GM11168 (cell line): Measurements from ENCODE around the gene KCNQ2.

Source experiments
- in situ Hi-C: fragments of 300-500 bp; cut with MboI; formaldehyde crosslinking; loops from one replicate; pipeline ENCODE4 v1.12.0; 2022; ENCODE audit warnings: low sequenced_read_pairs; ENCODE audit not compliant: unreplicated experiment

Gene KCNQ2

DNA sequence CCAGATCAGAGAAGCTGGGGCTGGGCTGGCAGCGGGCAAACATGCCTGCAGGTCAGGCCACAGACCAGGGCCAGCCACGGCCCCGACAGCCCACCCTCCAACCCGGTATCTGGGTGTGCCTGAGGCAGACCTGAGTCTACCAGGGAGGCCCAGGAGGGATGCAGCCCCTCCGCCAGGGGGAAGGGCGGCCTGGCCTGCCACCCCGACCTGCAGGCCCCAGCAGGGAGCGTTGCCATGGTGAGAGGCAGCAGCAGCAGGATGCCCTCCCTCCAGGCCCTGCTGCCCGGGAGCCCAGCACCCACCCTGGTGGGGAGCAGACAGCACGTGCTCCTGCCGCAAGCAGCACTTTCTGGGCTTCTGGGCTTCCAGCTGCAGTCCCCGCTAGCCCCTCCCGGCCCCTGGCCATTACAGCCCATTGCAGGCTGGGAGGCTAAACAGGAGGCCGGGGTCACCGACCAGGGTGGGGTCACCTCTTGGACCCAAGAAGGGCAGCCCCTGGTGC lies 30.3 kb upstream of the KCNQ2 start:
- in situ Hi-C loops, result no loop called here

DNA sequence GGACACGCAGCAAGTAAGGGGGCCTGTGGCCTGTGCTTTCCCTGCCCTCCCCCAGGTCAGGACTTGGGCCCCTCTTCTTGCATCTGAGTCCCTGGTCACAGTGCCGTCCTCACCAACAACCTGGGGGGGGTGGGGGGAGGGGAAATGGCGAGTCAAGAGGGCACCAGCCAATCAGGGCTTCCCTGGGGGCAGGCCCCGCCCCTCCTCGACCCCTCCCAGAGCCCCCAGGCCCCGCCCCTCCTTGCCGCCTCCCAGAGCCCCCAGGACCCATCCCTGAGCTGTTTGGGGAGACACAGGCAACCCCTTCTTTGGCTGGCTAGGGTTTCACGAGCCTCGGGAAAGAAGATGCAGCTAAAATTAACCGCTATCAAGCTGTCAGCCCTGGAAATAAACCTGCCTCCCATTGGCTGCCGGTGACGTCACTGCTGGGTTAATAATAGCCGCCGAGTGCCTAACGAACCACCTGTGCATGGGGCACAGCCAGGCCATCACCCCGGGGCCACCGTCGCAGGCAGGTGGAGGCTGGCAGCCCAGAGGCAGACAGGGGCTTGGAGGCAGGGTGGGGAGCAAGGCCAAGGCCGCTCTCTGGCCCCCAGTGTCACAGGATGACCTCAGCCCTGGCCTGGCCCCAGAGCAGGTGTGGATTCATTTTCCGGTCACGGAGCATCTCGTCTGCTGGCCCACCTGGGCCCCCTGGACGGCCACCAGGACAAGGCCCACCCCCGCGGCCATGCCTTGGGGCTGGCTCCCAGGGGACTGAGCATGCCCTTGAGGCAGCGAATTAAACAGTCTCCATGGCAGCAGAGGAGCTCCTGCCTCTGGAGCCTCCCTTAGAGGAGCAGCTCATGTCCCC lies 29.6 kb upstream of the KCNQ2 start:
- in situ Hi-C loops, result no loop called here

DNA sequence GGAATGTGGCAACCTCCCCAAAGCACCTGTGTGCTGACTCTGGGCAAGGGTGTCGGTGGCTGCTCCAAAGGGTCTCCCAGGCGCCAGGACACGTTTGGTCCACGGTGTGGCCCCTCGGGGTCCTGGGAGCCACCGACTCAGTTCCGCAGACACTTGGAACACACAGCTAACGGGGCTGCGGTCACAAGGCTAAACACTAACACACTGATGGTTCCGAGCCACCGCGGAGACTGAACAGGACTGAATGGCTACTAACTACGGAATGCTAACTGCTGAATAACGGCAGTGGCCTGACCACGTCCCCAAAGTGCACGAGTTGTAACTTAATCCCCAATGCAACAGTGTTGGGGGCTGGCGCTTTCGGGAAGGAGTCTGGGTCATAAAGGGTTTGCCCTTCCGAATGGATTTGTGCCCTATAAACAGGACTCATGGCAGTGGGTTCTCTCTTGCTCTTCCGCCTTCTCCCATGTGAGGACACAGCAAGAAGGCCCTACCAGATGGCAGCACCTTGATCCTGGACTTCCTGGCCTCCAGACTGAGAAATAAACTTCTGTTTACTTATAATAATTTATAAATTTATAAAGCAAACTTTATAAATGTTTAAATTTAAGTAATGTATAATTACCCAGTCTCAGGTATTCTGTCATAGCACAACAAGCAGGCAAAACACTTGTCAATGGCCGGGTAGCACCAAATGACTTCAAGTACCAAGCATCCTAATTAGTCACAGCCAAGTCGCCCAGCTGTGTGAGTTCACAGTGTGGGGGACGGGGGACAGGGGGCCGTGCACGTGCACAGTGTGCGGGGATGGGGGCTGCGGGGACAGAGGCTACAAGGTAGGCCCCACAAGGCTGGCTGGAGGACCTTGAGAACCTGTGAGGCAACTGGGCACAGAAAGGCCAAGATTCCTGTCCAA lies 28.7 kb upstream of the KCNQ2 start:
- in situ Hi-C loops, result no loop called here

DNA sequence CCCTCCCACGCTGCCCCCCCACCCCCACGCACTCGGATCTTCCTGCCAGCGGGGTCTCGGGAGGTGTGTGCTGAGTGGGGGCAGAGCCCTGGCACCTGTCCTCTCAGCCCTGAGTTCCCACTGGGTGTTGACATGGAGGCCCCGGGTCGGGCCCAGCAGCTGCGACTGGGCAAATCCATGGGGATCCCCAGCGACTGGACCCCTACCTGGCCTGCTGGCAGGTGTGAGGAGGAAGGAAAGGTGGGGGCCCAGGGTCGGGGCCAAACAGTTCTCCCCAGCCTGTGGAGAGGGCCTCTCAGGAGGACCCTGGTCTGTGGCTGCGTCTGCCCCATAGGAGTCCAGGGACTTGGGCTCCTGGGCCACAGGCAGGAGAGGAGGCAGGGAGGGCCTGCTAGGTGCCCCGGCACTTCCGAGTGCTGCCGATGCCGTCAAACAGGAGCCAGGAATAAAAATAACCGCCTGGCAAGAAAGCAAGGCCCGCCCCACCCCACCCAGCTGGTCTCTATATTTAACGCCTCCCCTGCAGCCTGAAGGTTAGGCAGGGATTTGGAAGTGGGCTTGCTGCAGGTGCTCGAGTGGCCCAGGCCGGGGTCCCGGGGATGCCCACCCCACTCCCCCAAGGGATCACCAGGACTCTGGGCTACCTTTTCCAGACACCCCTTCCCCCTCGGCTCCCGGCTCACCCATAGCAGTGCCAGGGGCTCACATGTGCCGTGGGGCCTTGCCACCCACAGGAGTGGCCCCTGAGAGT lies 27.9 kb upstream of the KCNQ2 start:
- in situ Hi-C loops, result no loop called here

- in situ Hi-C loops, result no loop called here
These were observed 27.0 kb upstream of the KCNQ2 start for GRCh38 chr20:63499338-63499969.

DNA sequence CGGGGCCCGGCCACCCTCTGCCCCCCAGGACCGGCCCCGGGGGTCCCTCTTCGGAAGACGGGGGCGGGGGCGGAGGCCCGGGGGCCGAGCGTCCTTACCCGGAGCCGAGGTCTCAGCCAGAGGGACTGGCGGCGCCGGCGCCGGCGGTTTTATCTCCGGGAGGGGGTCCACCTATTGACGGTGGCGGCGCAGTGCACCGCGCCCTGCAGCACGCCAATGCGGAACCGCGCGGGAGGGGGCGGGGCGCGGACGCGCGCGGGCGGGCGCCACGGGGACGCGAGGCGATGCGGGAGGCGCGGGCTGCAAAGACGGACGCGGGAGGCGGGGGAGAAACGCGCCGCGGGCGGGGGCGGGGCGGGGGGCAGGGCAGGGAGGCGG lies 26.5 kb upstream of the KCNQ2 start, which contains the start of gene EEF1A2:
Gene EEF1A2 (minus strand): TSS at position 124 of the 378 bp plus-strand sequence. CDS start 1,320 bp downstream, outside the sequence.
- in situ Hi-C loops, result no loop called here

GRCh38 chr20:63497946-63498935 lies 25.8 kb upstream of the KCNQ2 start:
- in situ Hi-C loops, result no loop called here

GRCh38 chr20:63497138-63497945 lies 24.9 kb upstream of the KCNQ2 start:
- in situ Hi-C loops, result no loop called here

- in situ Hi-C loops, result no loop called here
These were observed 24.2 kb upstream of the KCNQ2 start for GRCh38 chr20:63496596-63497120.

DNA sequence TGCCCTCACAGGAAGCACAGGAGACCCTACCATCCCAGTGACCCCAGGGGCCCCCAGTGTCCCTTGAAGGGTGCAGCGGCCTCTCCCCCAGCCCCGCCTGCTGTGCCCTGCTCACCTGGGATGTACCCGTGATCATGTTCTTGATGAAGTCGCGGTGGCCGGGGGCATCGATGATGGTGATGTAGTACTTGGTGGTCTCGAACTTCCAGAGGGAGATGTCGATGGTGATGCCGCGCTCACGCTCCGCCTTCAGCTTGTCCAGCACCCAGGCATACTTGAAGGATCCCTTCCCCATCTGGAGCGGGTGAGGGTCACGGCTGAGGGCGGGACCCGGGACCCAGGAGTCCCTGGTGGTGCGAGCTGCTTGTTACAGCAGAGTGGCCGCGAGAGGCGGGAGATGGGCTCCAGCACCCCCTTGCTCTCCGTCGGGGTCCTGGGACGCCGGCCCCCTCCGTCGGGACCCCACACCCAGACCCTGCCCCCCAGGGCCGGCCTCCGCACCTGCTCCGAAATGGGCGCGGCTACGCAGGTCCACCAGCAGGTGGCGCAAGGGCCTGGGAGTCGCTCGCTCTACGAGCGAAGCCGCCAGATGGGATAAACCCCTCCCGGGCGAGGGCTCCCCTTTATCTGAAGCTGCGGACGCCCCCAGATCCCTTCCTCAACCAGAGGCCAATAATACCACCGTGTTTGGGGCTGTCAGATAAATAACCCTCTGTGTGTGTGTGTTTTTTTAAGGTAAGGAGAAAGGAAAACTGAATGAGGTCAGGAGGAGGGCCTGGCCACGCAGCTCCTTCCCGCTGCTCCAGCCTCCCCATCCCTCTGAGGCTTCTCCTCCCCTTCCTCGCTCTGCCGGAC lies 23.5 kb upstream of the KCNQ2 start:
- in situ Hi-C loops, result no loop called here

- in situ Hi-C loops, result no loop called here
These were observed 22.8 kb upstream of the KCNQ2 start for GRCh38 chr20:63495167-63495720.

- in situ Hi-C loops, result no loop called here
These were observed 22.1 kb upstream of the KCNQ2 start for GRCh38 chr20:63494420-63495166.

- in situ Hi-C loops, result no loop called here
These were observed 21.6 kb upstream of the KCNQ2 start for GRCh38 chr20:63494084-63494419.

DNA sequence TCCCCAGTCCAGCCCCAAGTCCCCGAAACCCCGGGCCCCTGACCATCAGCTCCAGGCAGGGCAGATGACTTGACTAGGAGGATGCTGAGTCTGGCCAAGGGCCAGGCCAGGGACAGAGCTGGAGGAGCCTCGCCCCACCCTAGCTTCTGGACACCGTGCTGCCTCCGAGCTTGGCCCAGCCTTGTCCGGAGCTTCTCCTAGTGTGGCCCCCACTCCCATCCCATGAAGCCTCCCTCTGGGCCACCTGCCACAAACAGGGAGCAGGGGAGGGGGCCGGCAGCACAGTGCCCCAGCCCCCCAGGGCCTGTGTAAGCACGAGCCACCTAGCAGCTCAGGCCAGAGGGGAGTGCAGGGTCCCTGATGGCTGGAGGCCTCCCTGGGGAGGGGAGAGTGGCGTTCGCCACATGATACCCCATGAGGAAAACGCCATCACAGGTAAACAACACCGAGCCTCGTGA lies 21.1 kb upstream of the KCNQ2 start:
- in situ Hi-C loops, result no loop called here

DNA sequence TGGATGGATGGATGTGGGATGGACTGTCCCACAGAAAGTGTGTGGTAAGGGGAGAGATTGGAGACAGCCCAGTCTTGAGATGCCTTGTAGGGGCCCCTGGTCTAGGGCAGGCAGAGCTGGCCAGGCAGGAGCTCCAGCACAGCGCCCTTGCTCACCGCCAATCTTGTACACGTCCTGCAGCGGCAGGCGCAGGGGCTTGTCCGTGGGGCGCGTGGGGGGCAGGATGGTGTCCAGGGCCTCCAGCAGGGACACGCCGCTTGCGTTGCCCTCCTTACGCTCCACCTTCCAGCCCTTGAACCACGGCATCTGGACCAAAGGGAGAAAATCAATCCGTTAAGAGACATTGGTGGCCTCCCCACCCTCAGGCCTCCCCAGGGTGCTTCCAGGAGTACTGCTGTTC lies 20.5 kb upstream of the KCNQ2 start:
- in situ Hi-C loops, result no loop called here

DNA sequence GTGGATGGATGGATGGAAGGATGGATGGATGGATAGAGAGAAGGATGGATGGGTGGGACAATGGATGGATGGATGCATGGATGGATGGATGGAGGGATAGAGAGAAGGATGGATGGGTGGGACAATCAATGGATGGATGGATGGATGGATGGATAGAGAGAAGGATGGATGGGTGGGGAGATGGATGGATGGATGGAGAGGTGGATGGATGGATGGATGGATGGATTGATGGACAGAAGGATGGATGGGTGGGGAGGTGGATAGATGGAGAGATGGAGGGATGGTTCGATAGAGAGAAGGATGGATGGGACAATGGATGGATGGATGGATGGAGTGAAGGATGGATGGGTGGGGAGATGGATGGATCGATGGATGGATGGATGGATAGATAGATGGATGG lies 20.1 kb upstream of the KCNQ2 start:
- in situ Hi-C loops, result no loop called here
